ENCODE results near the gene PRKD2.

PRKD2 gene

GRCh38 chr19:46732172-46732938, 15.4 kb upstream of the PRKD2 start:
- no peak for TF ChIP-seq CTCF (IDR thresholded peaks at IDR 0.05; ENCODE audit: extremely low read depth, missing control alignments)
- DNase-seq (ENCODE audit: low spot score) = no peak

- TF ChIP-seq CTCF (IDR thresholded peaks at IDR 0.05; ENCODE audit: extremely low read depth, missing control alignments) = no peak
- no peak for DNase-seq (ENCODE audit: low spot score)
These were observed 14.7 kb upstream of the PRKD2 start for GRCh38 chr19:46731584-46731983.

GRCh38 chr19:46731007-46731501, 14.1 kb upstream of the PRKD2 start:
- DNase-seq (ENCODE audit: low spot score) = no peak
- TF ChIP-seq CTCF (IDR thresholded peaks at IDR 0.05; ENCODE audit: extremely low read depth, missing control alignments) = no peak

GRCh38 chr19:46730595-46730994, 13.7 kb upstream of the PRKD2 start:
- TF ChIP-seq CTCF (IDR thresholded peaks at IDR 0.05; ENCODE audit: extremely low read depth, missing control alignments) = no peak
- DNase-seq (ENCODE audit: low spot score) = no peak

- no peak for DNase-seq (ENCODE audit: low spot score)
- TF ChIP-seq CTCF (IDR thresholded peaks at IDR 0.05; ENCODE audit: extremely low read depth, missing control alignments) = no peak
These were observed 13.3 kb upstream of the PRKD2 start for GRCh38 chr19:46730187-46730586.

GRCh38 chr19:46729696-46730095, 12.8 kb upstream of the PRKD2 start:
- DNase-seq (ENCODE audit: low spot score) = no peak
- TF ChIP-seq CTCF (IDR thresholded peaks at IDR 0.05; ENCODE audit: extremely low read depth, missing control alignments) = no peak

GRCh38 chr19:46728693-46729339, 11.9 kb upstream of the PRKD2 start:
- peak; percentile 97 for TF ChIP-seq CTCF (IDR thresholded peaks at IDR 0.05; ENCODE audit: extremely low read depth, missing control alignments)
- DNase-seq (ENCODE audit: low spot score) = peak; percentile 91
